ENCODE data around the gene CTSO. TPM values are rescaled to one million over a fixed set of nuclear protein-coding genes. Genes with fewer than 3 reads are reported as not detected.
"Not testable (repeated sequence)": the region's sequence is repeated elsewhere in the genome, so short reads cannot be mapped to it uniquely, and the experiment has no call there.

CTSO gene
- polyA plus RNA-seq, 3 donors, result 44.3 to 57.3 (median 45.1) TPM

GRCh38 chr4:155908187-155909139, 45.2 kb downstream of the CTSO start:
- no peak for DNase-seq (ENCODE audit: low read depth in 3 of 3, low spot score in 2 of 3)

- DNase-seq (ENCODE audit: low read depth in 3 of 3, low spot score in 2 of 3), result no peak
Measured at GRCh38 chr4:155907556-155907955, 46.1 kb downstream of the CTSO start.

GRCh38 chr4:155906554-155907247, 47.0 kb downstream of the CTSO start:
- DNase-seq (ENCODE audit: low read depth in 3 of 3, low spot score in 2 of 3), result peak in 1 of 3 donors; percentile 45

DNA sequence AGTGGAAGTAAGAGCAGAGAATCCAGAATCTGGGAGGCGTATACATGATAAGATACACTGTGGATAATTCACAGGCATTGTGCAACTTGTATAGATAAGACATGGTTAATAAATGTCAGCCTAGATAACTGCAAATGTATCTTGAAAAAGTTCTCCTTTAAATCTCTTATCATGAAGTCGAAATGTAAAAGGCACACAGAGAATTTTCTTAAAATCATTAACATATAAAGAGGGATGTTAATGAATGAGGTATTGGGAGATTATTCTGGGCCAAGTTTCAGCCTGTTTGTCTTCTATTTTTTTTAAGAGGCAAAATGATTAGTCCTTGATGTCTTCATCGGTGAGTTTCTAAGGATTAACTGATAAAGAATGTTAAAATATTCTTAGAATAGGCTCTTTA, 49.3 kb downstream of the CTSO start:
- no peak for DNase-seq (ENCODE audit: low read depth in 3 of 3, low spot score in 2 of 3)

DNA sequence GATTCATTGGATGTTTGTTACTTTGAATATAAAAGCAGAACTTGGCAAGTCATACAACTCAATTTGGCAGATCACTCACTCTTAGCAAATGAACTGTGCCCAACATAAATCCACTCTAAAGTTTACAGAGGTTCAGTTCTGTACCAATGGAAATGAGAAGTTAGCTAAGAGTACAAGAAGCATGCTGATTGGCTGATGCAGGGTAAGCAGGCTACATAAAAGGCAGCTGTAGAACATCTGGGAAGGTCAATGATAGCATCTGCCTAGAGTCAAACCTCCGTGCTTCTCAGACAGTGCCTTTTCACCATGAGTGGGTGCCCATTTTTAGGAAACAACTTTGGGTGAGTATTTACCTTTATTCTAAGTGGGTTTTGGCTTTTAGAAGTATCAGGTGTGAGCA, 50.2 kb downstream of the CTSO start, which contains the start of gene TDO2:
Gene TDO2, plus strand, starts transcription at position 244 of the 400 bp plus-strand sequence. Its CDS starts 63 bp downstream, at position 307.
- DNase-seq (ENCODE audit: low read depth in 3 of 3, low spot score in 2 of 3), result no peak

DNA sequence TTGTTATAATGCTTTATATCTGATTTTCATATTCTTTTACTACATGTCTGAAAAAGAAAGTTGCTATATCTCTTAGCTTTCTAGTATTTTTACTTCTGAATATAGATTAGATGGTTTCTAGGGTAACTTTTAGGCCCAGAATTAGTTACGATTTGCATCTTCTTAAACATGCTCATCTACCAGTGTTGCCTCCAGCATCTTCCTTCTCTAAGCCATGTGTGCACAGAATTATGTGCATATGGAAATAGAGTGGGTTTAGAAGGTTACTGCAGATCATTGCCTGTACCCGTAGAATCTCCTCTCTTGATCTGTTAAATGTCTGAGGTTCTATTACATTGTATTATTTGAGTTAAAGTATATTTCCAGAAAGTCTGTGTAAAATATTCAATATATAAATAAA, 52.7 kb downstream of the CTSO start:
- no peak for DNase-seq (ENCODE audit: low read depth in 3 of 3, low spot score in 2 of 3)

- no peak for DNase-seq (ENCODE audit: low read depth in 3 of 3, low spot score in 2 of 3)
Measured at GRCh38 chr4:155900381-155900780, 53.3 kb downstream of the CTSO start.

GRCh38 chr4:155899891-155900290, 53.8 kb downstream of the CTSO start:
- DNase-seq (ENCODE audit: low read depth in 3 of 3, low spot score in 2 of 3), result no peak

DNA sequence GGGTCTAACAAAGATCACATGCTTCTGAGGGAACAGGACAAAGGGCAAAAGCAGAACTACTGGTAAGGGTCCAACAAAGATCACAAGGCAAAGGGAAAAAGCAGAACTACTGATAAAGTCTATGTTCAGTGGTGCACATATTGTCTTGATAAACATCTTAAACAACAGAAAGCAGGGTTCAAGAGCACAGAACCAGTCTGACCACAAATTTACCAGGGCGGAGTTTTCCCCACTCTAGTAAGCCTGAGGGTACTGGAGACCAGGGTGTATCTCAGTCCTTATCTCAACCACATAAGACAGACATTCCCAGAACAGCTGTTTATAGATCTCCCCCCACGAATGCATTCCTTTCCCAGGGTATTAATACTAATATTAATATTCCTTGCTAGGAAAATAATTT, 55.3 kb downstream of the CTSO start:
- DNase-seq (ENCODE audit: low read depth in 3 of 3, low spot score in 2 of 3), result not testable (repeated sequence)

GRCh38 chr4:155891058-155891457, 62.6 kb downstream of the CTSO start:
- no peak for DNase-seq (ENCODE audit: low read depth in 3 of 3, low spot score in 2 of 3)

DNA sequence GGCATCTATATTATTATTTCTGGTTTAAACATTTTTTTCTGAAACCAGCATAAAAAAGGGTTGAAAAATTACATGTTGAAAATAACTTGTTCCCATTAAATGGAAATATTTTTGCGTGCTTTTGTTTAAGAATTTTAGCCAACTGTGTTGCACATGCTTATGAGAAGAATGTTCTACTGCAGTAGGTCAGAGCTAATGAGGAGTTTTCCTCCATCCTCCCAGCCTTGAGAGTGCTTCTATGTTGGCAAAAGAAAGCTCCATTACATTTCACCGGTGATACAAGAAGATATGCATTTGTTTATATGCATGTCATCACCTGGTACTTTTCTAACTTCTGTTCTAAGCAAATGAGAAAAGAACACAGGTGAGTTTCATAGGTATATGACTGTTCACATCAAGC, 63.7 kb downstream of the CTSO start:
- no peak for DNase-seq (ENCODE audit: low read depth in 3 of 3, low spot score in 2 of 3)

DNA sequence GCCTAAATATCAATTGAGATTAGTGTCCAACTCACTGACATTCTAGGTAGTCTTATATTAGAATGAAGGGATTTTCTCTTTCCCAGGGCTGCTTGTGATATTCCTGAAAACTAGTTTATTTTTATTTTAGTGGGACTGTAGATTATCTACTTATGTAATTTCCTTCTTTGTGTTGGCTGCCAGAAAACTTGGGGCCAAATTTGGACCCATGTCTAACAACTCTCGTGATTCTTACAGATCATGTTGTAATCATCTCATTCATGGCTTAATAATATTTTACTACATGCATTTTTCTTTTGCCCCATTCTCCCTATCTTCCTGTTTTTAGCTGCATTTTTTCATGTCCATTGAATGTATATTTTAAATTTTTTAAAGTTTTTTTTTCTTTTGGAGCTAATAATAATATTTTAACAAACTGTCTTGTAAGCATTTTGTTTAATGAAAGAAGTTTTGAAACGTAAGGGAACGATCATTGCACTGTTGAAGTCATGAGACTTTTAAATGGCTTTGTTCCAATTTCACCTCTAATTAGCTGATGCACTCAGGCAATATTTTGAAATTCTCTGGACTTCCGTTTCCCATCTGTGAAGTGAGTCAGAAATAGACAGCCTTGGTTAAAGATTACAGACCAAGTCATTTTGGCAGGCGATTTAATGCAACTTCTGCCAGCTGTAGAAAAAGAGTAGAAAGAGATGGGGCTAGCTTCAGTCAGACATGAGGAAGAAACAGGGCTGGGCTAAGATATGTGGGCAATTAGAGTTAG, 64.5 kb downstream of the CTSO start:
- DNase-seq (ENCODE audit: low read depth in 3 of 3, low spot score in 2 of 3), result no peak

GRCh38 chr4:155887847-155888570, 65.7 kb downstream of the CTSO start:
- DNase-seq (ENCODE audit: low read depth in 3 of 3, low spot score in 2 of 3), result no peak

DNA sequence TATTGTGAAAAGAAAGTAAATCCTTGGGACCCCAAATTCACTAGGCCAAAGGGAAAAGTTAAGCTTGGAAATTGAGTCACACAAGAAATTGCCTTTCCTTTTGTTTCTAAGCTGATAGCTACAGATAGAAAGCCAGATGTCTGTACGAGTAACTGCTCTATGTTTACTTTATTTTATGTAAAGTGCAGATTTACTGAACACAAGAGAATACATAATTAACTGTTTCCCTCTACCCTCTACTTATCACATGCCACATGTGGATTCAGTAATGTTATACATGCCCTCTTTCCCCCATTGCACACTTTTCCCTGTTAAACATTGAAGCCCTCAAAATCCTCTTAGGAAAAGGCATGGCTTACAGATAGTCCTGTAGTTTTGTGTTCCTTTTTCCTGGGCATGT, 66.6 kb downstream of the CTSO start:
- DNase-seq (ENCODE audit: low read depth in 3 of 3, low spot score in 2 of 3), result no peak

- DNase-seq (ENCODE audit: low read depth in 3 of 3, low spot score in 2 of 3), result no peak
Measured at GRCh38 chr4:155885666-155886065, 68.0 kb downstream of the CTSO start.

GRCh38 chr4:155883895-155884294, 69.8 kb downstream of the CTSO start:
- DNase-seq (ENCODE audit: low read depth in 3 of 3, low spot score in 2 of 3), result no peak

GRCh38 chr4:155881555-155881954, 72.1 kb downstream of the CTSO start:
- no peak for DNase-seq (ENCODE audit: low read depth in 3 of 3, low spot score in 2 of 3)

DNA sequence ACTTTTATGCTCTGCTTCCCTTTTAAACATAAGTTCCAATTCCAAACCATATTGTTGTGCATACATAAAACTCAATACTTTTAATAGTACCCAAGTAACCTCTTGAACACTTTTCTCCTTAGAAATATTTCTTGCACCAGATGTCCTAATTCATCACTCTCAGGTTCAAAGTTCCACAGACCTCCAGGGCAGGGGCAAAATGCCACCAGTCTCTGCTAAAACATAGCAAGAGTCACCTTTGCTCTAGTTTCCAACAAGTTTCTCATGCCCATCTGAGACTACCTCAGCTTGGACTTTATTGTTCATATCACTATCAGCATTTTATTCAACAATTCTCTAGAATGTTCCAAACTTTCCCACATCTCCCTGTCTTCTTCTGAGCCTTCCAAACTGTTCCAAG, 73.9 kb downstream of the CTSO start:
- DNase-seq (ENCODE audit: low read depth in 3 of 3, low spot score in 2 of 3), result no peak

DNA sequence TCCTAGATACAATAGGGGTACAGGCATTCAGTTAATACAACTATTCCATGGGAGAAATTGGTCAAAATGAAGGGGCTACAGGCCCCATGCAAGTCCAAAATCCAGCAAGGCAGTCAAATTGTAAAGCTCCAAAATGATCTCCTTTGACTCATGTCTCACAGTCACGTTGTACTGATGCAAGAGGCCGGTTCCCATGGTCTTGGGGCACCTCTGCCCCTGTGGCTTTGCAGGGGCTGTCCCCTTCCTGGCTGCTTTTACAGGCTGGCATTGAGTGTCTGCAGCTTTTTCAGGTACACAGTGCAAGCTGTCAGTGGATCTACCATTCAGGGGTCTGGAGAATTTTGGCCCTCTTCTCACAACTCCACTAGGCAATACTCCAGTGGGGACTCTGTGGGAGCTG, 75.1 kb downstream of the CTSO start:
- no peak for DNase-seq (ENCODE audit: low read depth in 3 of 3, low spot score in 2 of 3)

DNA sequence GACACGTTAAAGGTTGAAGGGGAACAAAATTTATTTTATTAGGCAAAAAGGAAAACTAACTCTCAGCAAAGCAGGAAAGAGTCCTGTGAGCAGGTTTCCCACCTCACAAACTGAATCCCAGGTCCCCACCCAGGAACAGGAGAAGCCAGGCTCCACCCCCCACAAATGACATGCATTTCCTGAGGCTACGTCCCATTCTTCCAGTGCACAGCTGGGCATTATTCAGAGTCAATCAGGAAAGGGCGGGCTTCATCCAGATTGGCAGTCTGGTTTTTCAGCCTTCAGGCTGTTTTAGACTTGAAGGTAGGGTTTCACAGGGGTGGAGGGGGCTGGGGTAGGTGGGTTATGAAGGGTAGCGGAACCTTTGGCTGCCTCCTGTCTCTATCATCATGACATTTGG, 75.7 kb downstream of the CTSO start:
- no peak for DNase-seq (ENCODE audit: low read depth in 3 of 3, low spot score in 2 of 3)
